Astrocyte (in vitro differentiated cells and primary cell): ENCODE measurements around the gene SPRED1.

Experiments
- EZH2 ChIP-seq: IDR thresholded peaks from 2 replicates; pipeline ENCODE4 v1.6.1; 2012; ENCODE audit warnings: mild to moderate bottlenecking, low read length, inconsistent platforms; ENCODE audit not compliant: insufficient read depth
- TF ChIP-seq, protein P1 (sequence below): IDR thresholded peaks from 2 replicates; pipeline ENCODE4 v1.5.1; 2011; ENCODE audit warnings: low read depth, mild to moderate bottlenecking, inconsistent platforms, low read length, moderate library complexity; ENCODE audit not compliant: insufficient read depth

DNA sequence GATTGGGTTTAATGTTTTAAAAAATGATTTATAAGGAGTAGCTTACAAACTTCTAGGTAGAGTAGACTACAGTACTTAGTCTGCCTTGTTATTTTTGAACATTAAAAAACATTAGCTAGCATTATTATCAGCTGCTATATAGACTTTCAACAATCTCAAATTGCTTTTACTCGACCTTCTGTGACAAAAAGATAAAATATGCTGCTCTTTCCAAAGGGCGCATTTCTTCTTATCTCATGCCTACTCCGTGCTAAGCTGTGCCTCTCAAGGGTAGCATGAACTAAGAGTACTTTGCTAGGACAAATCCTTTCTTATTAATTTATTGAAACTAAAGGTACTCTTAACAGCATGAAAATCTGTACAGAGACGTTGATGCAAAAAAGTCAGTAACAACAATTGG is 71.3 kb downstream of the SPRED1 start:
- TF ChIP-seq, protein P1, sequence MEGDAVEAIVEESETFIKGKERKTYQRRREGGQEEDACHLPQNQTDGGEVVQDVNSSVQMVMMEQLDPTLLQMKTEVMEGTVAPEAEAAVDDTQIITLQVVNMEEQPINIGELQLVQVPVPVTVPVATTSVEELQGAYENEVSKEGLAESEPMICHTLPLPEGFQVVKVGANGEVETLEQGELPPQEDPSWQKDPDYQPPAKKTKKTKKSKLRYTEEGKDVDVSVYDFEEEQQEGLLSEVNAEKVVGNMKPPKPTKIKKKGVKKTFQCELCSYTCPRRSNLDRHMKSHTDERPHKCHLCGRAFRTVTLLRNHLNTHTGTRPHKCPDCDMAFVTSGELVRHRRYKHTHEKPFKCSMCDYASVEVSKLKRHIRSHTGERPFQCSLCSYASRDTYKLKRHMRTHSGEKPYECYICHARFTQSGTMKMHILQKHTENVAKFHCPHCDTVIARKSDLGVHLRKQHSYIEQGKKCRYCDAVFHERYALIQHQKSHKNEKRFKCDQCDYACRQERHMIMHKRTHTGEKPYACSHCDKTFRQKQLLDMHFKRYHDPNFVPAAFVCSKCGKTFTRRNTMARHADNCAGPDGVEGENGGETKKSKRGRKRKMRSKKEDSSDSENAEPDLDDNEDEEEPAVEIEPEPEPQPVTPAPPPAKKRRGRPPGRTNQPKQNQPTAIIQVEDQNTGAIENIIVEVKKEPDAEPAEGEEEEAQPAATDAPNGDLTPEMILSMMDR = no peak
- no peak for TF ChIP-seq EZH2
